Endothelial cell of umbilical vein (primary cell): ENCODE data around the gene SPINDOC. TPM values are rescaled to one million over a fixed set of nuclear protein-coding genes. Genes with fewer than 3 reads are reported as not detected.

ENCODE experiments used
- BruUV-seq: library from RNA; stranded (reverse); fragments of 400-500 nt; replicated peaks from 2 replicates; lab custom pipeline; 2021; lab: Mats Ljungman, UMichigan
- CTCF ChIA-PET: fragments of 300-600, 350-600 bp; sonication (Branson Sonifier 250); formaldehyde crosslinking; loops from one replicate; lab custom pipeline; 2021; ENCODE audit warnings: antibody characterized with exemption, inconsistent platforms; lab: Charles Lee
- POLR2A ChIA-PET: fragments of 300-600, 350-600 bp; sonication (Branson Sonifier 250); formaldehyde crosslinking; loops from one replicate; lab custom pipeline; 2021; ENCODE audit warnings: antibody characterized with exemption, inconsistent platforms; lab: Charles Lee
- DNase-seq: peaks from one replicate; pipeline ENCODE4 v3.0.0-alpha.2; 2011; ENCODE audit warnings: low read depth, low spot score
- FAIRE-seq: peaks from 2 replicates; lab custom pipeline; 2011; peaks lifted over from hg19 to GRCh38; lab: Jason Lieb, UNC
- H2AFZ ChIP-seq: 2 replicates; pipeline ENCODE4 v1.6.0; 2012; ENCODE audit warnings: low read depth, low read length, control low read depth, inconsistent platforms
- H3K27ac ChIP-seq: 2 replicates; pipeline ENCODE4 v1.5.1; 2011; ENCODE audit warnings: low read depth, mild to moderate bottlenecking, control low read depth, low read length, moderate library complexity; ENCODE audit not compliant: insufficient read depth
- H3K27me3 ChIP-seq, 2 experiments: 2 replicates each; pipeline versions ENCODE4 v1.6.0 to v1.6.1; 2011; ENCODE audit warnings: low read length in 2 of 2, mixed read lengths in 1 of 2; ENCODE audit not compliant: control insufficient read depth in 2 of 2, insufficient read depth in 2 of 2
- H3K36me3 ChIP-seq, 2 experiments: 2 replicates in 1 of 2; 3 replicates in 1 of 2; pipeline ENCODE4 v1.5.1; 2011; ENCODE audit warnings: low read length in 2 of 2, mild to moderate bottlenecking in 1 of 2, moderate library complexity in 1 of 2; ENCODE audit not compliant: control insufficient read depth in 2 of 2, insufficient read depth in 2 of 2; ENCODE audit errors: extremely low read depth in 1 of 2
- H3K4me1 ChIP-seq: 3 replicates; pipeline ENCODE4 v1.5.1; 2011; ENCODE audit warnings: mild to moderate bottlenecking, low read length; ENCODE audit not compliant: control insufficient read depth, insufficient read depth; ENCODE audit errors: extremely low read depth
- H3K4me2 ChIP-seq: 2 replicates; pipeline ENCODE4 v1.6.1; 2011; ENCODE audit warnings: low read length, control low read depth, mixed read lengths; ENCODE audit not compliant: insufficient read depth
- H3K4me3 ChIP-seq, 3 experiments: fragments of 200-600 bp in 1 of 3; sonication (generic), shearing (Covaris generic) in 1 of 3; replicated peaks in 1 of 3; 2 replicates each; pipeline ENCODE4 v1.5.1; 2011 to 2016; ENCODE audit warnings: control low read depth in 3 of 3, low read length in 3 of 3, mild to moderate bottlenecking in 2 of 3, inconsistent platforms in 1 of 3, low read depth in 1 of 3, moderate library complexity in 1 of 3; ENCODE audit not compliant: insufficient read depth in 1 of 3
- H3K79me2 ChIP-seq: 2 replicates; pipeline ENCODE4 v1.6.0; 2012; ENCODE audit warnings: low read length, inconsistent platforms; ENCODE audit not compliant: control insufficient read depth, insufficient read depth
- H3K9ac ChIP-seq: replicated peaks from 2 replicates; pipeline ENCODE3; 2011; ENCODE audit warnings: low read length, control low read depth; ENCODE audit not compliant: insufficient read depth; ENCODE audit errors: extremely low read depth
- H3K9me1 ChIP-seq: replicated peaks from 3 replicates; pipeline ENCODE4 v1.6.0; 2011; ENCODE audit warnings: mild to moderate bottlenecking, low read length; ENCODE audit not compliant: control insufficient read depth, insufficient read depth; ENCODE audit errors: extremely low read depth
- H3K9me3 ChIP-seq: replicated peaks from 2 replicates; pipeline ENCODE4 v1.5.1; 2012; ENCODE audit warnings: low read length, inconsistent platforms; ENCODE audit not compliant: control insufficient read depth, insufficient read depth
- H4K20me1 ChIP-seq: replicated peaks from 2 replicates; pipeline ENCODE3; 2011; ENCODE audit warnings: mild to moderate bottlenecking, low read length; ENCODE audit not compliant: control insufficient read depth, insufficient read depth; ENCODE audit errors: extremely low read depth
- EZH2 ChIP-seq: IDR thresholded peaks from 2 replicates; pipeline ENCODE4 v1.6.1; 2012; ENCODE audit warnings: borderline replicate concordance, low read depth, mild to moderate bottlenecking, moderate library complexity, low read length, inconsistent platforms; ENCODE audit not compliant: severe bottlenecking
- FOS ChIP-seq: IDR thresholded peaks from 2 replicates; pipeline ENCODE4 v1.6.1; 2011; ENCODE audit warnings: mild to moderate bottlenecking, low read length, moderate library complexity, borderline replicate concordance; ENCODE audit not compliant: insufficient read depth
- GATA2 ChIP-seq: IDR thresholded peaks from 2 replicates; pipeline ENCODE4 v1.7.0; 2011; ENCODE audit warnings: low read depth, mild to moderate bottlenecking, moderate library complexity, mixed read lengths, low read length; ENCODE audit not compliant: insufficient read length, insufficient read depth
- JUN ChIP-seq: IDR thresholded peaks from 2 replicates; pipeline ENCODE4 v1.6.1; 2011; ENCODE audit warnings: borderline replicate concordance, low read depth; ENCODE audit not compliant: insufficient read length, insufficient read depth
- MAX ChIP-seq: IDR thresholded peaks from 2 replicates; pipeline ENCODE4 v1.6.1; 2011; ENCODE audit not compliant: insufficient read depth, insufficient read length
- MYC ChIP-seq: IDR thresholded peaks from one replicate; pipeline ENCODE4 v1.6.1; 2011; ENCODE audit warnings: mild to moderate bottlenecking, low read depth, low read length
- POLR2A ChIP-seq: IDR thresholded peaks from 2 replicates; pipeline ENCODE4 v1.6.1; 2012; ENCODE audit warnings: low read depth, mild to moderate bottlenecking, control low read depth, low read length
- POLR2AphosphoS5 ChIP-seq: IDR thresholded peaks from 2 replicates; pipeline ENCODE4 v1.6.1; 2012; ENCODE audit warnings: low read depth, mild to moderate bottlenecking, control low read depth, low read length, moderate library complexity; ENCODE audit not compliant: insufficient read depth
- dilution Hi-C: fragments of 300-500 bp; cut with MboI; formaldehyde crosslinking; loops from one replicate; pipeline ENCODE4 v1.15.0; 2019; ENCODE audit warnings: low sequenced_read_pairs; ENCODE audit not compliant: extremely low pct_ligation_motif_present
- intact Hi-C: fragments of 100-400 bp; cut with micrococcal nuclease; formaldehyde crosslinking; loops from one replicate; pipeline ENCODE4 v1.10.0; 2022
- polyA plus RNA-seq, 4 experiments: library from polyadenylated mRNA; depleted of rRNA in 3 of 4; stranded (reverse) in 3 of 4; unstranded in 1 of 4; fragments of >200 nt; gene quantifications; 2 replicates each; pipeline versions ENCODE4 v1.2.1 to v1.2.3, GENCODE V29; 2011 to 2012; ENCODE audit warnings: missing spikeins in 1 of 4
- total RNA-seq: library from RNA; stranded (reverse); gene quantifications from 2 replicates; pipeline ENCODE4 v1.2.3, GENCODE V29; 2021
- TF ChIP-seq, protein P1 (sequence below), 2 donors: IDR thresholded peaks; 1 replicate in 1 of 2; 2 replicates in 1 of 2; pipeline ENCODE4 v1.5.1; 2011; ENCODE audit warnings: low read length in 2 of 2, mild to moderate bottlenecking in 2 of 2, moderate library complexity in 2 of 2, control low read depth in 1 of 2, inconsistent platforms in 1 of 2, low read depth in 1 of 2; ENCODE audit not compliant: insufficient read depth in 1 of 2; ENCODE audit errors: extremely low read depth in 1 of 2

SPINDOC gene
- total and polyA plus RNA-seq, 2 donors (not counting 3 experiments of a cell fraction or from before 2014, with no cell fraction given): 29.4 to 54.5 TPM

GRCh38 chr11:63845911-63846310 is 32.7 kb downstream of the SPINDOC start:
- POLR2A ChIA-PET: no interaction called here

More at GRCh38 chr11:63845911-63846310, 32.7 kb downstream of the SPINDOC start:
- Histone ChIP-seq H3K9ac (no peak overlapping the region), H3K9me1 (no peaks in the 10 kb centered on the region), H3K9me3 (no peaks in the 10 kb centered on the region), H4K20me1 (peaks cover 8% of the 10 kb centered on the region), H3K4me3 (no peak overlapping the region), H3K4me2 (no peak overlapping the region), H3K4me1 (peaks cover 8% of the 10 kb centered on the region), H3K79me2 (peaks cover 88% of the 10 kb centered on the region), H3K27me3 (no peaks in the 10 kb centered on the region), H2AFZ (no peak overlapping the region), H3K36me3 (peaks cover 0 to 3% of the 10 kb centered on the region in 2 experiments), H3K27ac (no peak overlapping the region)
- BruUV-seq: no TSS peak
- dilution Hi-C loops: no loop called here
- CTCF ChIA-PET: interaction anchor here (1.3 to 16.7 kb wide), 3 partner anchors 13 to 99 kb away, joined by 4 to 264 read pairs (median 8); no protein-coding TSS in a partner anchor
- TF ChIP-seq MYC (no peak), JUN (no peak), FOS (no peak), MAX (no peak), POLR2A (no peak), EZH2 (no peak), GATA2 (no peak), POLR2AphosphoS5 (no peak)
- TF ChIP-seq, protein P1, sequence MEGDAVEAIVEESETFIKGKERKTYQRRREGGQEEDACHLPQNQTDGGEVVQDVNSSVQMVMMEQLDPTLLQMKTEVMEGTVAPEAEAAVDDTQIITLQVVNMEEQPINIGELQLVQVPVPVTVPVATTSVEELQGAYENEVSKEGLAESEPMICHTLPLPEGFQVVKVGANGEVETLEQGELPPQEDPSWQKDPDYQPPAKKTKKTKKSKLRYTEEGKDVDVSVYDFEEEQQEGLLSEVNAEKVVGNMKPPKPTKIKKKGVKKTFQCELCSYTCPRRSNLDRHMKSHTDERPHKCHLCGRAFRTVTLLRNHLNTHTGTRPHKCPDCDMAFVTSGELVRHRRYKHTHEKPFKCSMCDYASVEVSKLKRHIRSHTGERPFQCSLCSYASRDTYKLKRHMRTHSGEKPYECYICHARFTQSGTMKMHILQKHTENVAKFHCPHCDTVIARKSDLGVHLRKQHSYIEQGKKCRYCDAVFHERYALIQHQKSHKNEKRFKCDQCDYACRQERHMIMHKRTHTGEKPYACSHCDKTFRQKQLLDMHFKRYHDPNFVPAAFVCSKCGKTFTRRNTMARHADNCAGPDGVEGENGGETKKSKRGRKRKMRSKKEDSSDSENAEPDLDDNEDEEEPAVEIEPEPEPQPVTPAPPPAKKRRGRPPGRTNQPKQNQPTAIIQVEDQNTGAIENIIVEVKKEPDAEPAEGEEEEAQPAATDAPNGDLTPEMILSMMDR (IDR thresholded peaks at IDR 0.05; ENCODE audit: extremely low read depth in 1 of 2, insufficient read depth in 1 of 2, low read depth in 1 of 2, low read length in 2 of 2): no peak
- DNase-seq (no peak), FAIRE-seq (no peak)
- intact Hi-C loops: loop anchor here (2.0 kb wide), 1 partner anchor 13 kb away; no protein-coding TSS in a partner anchor
